C4-2B (cell line): Measurements from ENCODE around the gene PI4K2A.

Experiments used
- CTCF ChIP-seq: fragments of 450-650 bp; conservative IDR thresholded peaks from 2 replicates; pipeline ENCODE4 v1.5.1; 2017; ENCODE audit warnings: mild to moderate bottlenecking
- ZFX ChIP-seq: fragments of 450-650 bp; IDR thresholded peaks from 2 replicates; pipeline ENCODE4 v1.6.1; 2017

GRCh38 chr10:97608991-97609561 lies 31.4 kb upstream of the PI4K2A start:
- TF ChIP-seq CTCF (no peak), ZFX (no peak)
